Stimulated activated CD4-positive, alpha-beta T cell treated with anti-CD3 and anti-CD28 coated beads, Interleukin-1b, Interleukin-23, amount 100 ng/mL, for 48 hours (primary cell): ENCODE results near the gene F2RL3.

Experiments
- DNase-seq: peaks from one replicate; pipeline ENCODE4 v3.0.0-alpha.2; 2020

F2RL3 gene

DNA sequence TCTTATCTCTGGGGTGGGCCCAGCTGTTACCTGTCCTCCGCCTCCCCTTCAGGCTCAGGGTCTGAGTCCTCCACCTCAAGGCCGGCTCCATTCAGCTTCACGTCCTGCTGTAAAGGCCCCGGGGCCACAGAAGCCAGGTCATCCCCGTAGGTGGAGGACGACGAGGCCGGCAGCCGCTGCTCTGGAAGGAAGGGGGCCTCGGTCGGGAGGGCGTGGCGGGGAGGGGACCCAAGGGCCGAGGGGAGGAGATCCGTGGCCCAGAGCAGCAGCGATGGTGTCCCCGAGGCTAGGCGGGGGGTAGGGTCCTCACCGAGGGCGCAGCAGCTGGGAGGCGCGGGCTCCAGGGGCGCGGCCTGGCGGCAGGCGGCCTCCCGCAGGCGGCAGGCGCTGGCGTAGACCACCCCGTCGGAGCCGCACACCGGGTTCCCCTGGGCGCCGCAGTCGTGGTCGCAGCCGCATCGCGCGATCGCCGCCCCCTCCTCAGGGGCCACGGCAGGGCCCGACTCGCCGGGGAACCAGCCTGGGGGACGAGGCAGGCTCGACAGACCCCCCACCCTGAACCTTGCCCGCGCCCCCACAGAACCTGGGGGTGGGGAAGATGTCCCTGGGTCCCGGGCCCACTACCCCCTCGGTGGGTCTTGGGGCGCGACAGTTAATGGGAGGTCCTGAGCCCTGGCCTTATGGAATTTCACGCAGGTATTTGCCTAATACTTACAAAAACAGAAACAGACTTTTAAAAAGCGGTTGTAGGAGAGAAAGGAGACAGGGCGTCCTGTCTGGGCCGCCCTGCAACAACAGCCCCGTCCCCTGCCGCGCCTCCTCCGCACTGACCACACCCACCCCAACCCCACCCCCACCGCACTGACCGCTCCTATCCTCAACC lies 7.6 kb downstream of the F2RL3 start:
- DNase-seq, result no peak

- DNase-seq, result peak; percentile 69
Observed at GRCh38 chr19:16897029-16897855, 8.4 kb downstream of the F2RL3 start.

GRCh38 chr19:16897856-16898161 lies 9.0 kb downstream of the F2RL3 start:
- no peak for DNase-seq

GRCh38 chr19:16898361-16899015 lies 9.7 kb downstream of the F2RL3 start:
- no peak for DNase-seq

DNA sequence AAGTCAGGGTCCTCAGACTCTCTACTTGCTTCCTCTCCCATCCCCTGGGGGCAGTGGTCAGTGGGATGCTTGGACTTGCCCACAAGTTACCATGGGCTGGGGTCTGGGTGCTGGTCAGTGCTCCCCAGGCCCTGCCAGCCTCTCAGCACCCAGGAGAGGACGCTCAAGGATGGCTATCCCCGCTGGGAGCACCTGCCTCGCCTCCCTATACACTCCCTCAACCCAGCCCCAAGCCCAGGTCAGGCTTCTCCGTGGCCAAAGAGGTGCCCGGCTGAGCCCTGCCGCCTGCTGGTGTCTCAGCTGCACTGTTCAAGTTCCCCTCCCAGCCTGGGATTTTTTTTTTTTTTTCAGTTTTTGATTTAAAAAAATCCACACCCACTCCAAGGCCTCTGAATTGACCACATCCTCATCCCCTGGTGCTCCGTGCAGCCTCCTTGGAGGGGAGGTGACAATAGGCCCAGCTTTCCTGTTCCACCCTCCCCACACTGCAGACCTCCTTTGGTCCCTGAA lies 10.8 kb downstream of the F2RL3 start:
- peak; percentile 33 for DNase-seq

DNA sequence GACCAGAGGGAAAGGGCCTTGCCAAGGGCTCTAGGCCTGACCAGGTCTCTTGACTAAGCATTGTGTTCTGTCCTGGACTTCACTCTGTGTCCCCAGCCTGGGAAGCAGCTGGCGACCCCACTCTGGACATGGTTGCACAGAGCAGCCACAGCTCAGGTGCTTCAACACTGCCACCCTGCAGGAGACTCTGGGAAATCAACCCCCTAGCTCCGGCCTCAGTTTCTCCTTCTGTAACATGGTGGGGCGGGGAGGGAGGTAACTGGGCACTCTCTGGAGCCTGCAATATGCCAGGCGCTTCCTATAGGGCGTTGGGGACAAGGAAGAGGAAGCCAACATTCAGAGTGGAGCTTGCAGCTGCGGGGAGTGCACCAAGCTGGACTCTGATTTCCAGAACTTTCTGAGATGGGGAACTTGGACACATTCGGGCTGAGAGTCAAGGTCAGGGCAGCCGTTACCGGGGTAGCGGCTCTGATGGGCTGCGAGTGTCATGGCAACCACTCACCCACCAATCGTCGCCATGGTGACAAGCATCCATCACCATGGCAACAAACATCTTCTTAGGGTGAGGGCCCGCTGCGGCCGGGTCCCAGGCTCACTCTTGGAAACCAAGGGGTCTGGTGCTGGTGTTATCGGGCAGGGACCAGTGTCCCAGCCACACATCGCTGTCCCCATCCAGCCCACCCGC lies 12.8 kb downstream of the F2RL3 start:
- DNase-seq, result no peak

DNA sequence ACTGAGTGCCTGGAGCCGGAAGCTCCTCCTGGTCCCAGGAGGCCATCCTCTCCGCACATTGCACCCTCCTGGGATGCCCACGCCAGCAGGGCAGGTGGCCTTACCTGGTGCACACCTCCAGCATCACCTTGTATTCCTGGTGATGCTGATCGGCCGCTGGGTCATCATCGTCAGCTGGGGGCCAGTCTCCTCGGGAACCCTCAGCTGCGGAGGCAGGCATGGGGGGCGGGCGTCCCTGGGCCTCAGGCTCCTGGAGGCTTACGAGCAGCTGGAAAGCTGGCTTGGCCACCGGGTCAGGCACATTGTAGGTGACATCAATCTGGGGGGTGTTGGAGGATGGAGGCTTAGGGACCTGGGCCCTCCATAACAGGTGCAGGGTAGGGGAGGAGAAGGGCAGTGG lies 13.7 kb downstream of the F2RL3 start:
- DNase-seq, result no peak

DNA sequence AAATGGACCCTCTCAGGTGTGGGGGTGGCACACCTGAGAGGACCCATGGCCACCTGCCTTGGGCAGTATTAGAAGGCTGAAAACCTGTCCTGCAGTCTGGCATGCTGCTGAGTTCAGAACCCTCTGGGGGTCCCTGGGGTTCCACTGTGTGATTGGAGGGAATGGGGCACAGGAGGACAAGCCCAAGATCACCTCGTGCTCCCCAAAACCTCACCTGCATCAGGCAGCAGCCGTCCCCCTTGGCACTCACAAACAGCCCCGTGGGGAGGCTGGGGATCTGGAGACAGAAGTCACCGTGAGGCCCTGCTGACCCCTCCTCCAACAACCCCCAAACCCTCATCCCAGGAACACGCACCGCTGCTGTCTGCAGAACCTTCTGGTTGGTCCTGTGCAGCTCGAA lies 14.5 kb downstream of the F2RL3 start:
- DNase-seq, result no peak

- DNase-seq, result no peak
Observed at GRCh38 chr19:16904599-16904998, 15.8 kb downstream of the F2RL3 start.

- no peak for DNase-seq
Observed at GRCh38 chr19:16908759-16909158, 20.0 kb downstream of the F2RL3 start.

GRCh38 chr19:16911046-16911445 lies 22.2 kb downstream of the F2RL3 start:
- no peak for DNase-seq

DNA sequence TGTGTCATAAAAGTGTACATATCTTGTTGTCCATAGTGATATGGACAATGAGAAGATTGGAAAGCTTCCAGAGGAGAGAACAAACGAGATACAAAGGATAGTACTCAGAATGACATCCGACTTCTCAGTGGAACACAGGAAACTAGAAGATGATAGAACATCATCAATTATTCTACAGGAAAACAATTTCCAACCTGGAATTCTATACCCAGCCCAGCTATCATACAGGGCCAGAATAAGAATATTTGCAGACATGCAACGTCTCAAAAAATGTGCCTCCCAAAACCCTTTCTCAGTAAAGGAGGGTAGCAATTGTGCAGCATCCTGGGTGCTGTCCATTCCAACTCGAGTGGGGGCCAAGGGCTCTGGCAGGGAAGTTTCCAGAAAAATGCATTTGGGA lies 24.0 kb downstream of the F2RL3 start:
- no peak for DNase-seq

DNA sequence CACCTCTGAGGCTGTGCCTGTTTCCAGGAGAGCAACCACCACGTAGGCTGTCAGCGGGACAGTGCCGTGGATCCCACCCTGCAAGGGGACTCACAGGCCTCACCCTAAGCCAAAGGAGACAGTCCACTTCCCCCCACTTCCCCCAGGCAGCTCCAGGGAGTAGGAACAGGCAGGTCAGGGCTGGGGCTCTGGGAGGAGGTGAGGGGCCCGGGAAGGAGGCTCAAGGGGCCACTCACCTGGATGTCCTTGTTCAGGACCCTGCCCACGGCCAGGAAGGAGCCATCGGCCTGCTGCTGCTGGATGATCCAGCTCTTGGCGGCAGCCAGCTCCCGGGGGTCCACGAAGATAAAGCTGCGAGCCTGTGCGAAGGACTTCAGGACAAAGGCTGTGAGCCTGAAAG lies 25.6 kb downstream of the F2RL3 start:
- DNase-seq, result no peak

DNA sequence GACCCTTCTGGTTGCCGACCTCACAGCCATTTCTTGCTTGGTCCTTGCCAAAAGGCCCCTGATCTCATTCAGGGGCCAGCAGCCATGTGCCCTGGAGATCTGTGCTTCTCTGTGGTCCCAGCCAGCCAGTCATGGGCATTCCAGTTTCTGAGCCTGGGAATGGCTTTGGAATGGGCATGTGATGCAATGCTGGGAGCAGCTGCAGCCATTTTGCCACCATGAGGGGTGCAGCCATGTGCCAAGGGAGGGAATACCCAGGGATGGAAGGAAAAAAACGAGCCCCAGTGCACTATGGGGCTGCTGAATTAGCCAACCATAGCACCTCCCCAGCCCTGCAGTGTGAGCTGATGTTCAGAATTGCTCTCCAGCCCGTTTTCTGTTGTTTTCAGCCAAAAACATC lies 26.3 kb downstream of the F2RL3 start:
- DNase-seq, result no peak

DNA sequence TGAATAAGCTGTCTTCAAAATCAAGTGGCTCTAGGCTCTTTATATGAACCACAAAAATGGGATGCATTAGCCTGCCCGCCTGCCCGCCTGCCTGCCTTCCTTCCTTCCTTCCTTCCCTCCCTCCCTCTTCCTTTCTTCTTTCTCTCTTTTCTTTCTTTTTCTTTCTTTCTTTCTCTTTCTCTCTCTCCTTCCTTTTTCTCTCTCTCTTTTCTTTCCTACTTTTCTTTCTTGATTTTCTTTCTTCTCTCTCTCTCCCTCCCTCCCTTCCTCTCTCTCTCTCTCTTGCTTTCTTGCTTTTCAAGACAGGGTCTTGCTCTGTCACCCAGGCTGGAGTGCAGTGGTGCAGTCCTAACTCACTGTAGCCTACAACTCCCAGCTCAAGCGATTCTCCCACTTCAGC lies 26.9 kb downstream of the F2RL3 start:
- no peak for DNase-seq

DNA sequence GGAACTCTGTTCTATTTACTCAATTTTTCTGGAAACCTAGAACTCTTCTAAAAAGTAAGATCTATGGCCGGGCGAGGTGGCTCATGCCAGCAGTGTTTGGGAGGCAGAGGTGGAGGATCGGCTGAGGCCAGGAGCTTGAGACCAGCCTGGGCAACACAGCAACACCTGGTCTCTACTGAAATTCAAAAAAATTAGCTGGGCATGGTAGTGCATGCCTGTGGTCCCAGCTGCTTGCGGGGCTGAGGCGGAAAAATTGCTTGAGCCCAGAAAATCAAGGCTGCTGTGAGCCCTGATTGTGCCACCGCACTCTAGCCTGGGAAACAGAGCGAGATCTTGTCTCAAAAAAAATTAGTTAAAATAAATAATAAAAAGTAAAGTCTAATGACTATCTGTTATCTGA lies 28.6 kb downstream of the F2RL3 start:
- no peak for DNase-seq

- DNase-seq, result no peak
Observed at GRCh38 chr19:16919496-16919895, 30.7 kb downstream of the F2RL3 start.

- DNase-seq, result peak; percentile 32
Observed at GRCh38 chr19:16920816-16921529, 32.2 kb downstream of the F2RL3 start.

DNA sequence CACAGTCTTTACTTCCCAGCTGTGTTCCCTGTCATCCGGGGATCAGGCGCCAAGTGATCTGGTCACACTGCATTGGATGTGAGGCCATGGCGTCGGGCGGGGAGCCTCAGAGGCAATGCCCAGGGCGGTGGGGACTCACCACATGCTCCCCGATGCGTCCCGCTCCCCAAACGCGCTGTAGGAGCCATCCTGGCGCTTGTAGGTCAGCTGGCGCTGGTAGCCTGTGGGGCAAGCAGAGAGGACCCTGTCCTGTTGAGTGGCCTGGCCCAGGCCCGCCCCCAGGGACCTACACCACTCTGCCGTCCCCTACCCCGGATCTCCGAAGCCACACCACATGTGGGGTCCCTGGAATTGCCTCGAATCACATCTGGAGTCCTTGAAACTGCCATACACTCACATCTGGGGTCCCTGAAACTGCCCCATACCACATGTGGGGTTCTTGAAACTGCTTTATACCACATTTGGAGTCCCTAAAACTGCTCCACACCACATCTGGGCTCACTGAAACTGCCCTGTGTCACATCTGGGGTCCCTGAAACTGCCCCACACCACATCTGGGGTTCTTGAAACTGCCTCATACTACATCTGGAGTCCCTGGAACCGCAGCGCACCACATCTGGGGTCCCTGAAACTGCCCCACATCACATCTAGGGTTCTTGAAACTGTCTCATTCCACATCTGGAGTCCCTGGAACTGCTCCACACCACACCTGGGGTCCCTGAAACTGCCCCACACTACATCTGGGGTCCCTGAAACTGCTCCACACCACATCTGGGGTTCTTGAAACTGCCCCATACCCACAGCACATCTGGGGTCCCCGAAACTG lies 33.2 kb downstream of the F2RL3 start:
- DNase-seq, result no peak

DNA sequence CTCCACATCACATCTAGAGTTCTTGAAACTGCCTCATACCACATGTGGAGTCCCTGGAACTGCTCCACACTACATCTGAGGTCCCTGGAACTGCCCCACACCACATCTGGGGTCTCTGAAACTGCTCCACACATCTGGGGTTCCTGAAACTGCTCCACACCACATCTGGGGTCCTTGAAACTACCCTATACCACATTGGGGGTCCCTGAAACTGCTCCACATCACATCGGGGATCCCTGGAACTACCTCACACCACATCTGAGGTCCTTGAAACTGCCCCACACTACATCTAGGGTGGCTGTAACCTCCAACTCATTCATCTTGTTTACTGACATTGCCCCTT lies 33.8 kb downstream of the F2RL3 start:
- DNase-seq, result no peak

DNA sequence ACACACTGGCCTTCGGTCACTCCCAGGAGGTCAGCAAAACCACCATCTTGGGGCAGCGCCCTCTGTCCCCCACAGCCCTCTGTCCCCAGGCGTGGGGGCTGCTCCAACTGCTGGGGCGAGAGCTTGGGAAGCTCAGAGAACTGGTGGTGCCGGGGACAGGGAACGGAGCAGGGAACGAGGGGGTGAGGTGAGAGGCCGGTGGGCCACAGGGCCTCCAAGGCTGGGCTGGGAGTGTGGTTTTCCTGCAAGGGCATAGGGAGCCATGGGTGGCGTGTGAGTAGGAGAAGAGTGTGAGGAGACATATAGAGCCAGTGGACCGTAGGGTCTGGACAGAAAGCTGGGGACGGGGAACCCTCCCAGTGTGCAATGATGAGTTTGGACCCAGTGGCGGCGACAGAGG lies 34.1 kb downstream of the F2RL3 start:
- DNase-seq, result no peak

GRCh38 chr19:16927883-16928282 lies 39.1 kb downstream of the F2RL3 start:
- no peak for DNase-seq
